Thyroid gland (tissue), 4 donors: ENCODE results near the gene LGALS1. TPM values are rescaled to one million over a fixed set of nuclear protein-coding genes. Genes with fewer than 3 reads are reported as not detected.

ENCODE experiments used
- DNase-seq, 2 donors: peaks; one replicate each; pipeline ENCODE4 v3.0.0-alpha.2; 2019
- H3K27ac ChIP-seq, 3 donors: fragments of 200-600 bp; sonication (generic); 1 replicate in 2 of 3; 2 replicates in 1 of 3; pipeline ENCODE4 v1.5.1; 2016 to 2019; ENCODE audit warnings: mild to moderate bottlenecking in 1 of 3, moderate library complexity in 1 of 3
- H3K27me3 ChIP-seq: fragments of 200-600 bp; sonication (generic); one replicate; pipeline ENCODE4 v1.5.1; 2019
- H3K36me3 ChIP-seq, 2 donors: fragments of 200-600 bp; sonication (generic); one replicate each; pipeline ENCODE4 v1.5.1; 2016 to 2019
- H3K4me1 ChIP-seq, 2 donors: fragments of 200-600 bp; sonication (generic); one replicate each; pipeline ENCODE4 v1.5.1; 2017 to 2019
- H3K4me3 ChIP-seq, 3 donors: fragments of 200-600 bp; sonication (generic); replicated peaks in 1 of 3; 1 replicate in 2 of 3; 2 replicates in 1 of 3; pipeline ENCODE4 v1.5.1; 2016; ENCODE audit warnings: mild to moderate bottlenecking in 1 of 3
- H3K9me3 ChIP-seq: fragments of 200-600 bp; sonication (generic); one replicate; pipeline ENCODE4 v1.5.1; 2017
- POLR2A ChIP-seq, 2 donors: fragments of 450-650 bp; IDR thresholded peaks; one replicate each; pipeline ENCODE4 v1.6.1; 2017; ENCODE audit warnings: antibody characterized with exemption in 2 of 2, mild to moderate bottlenecking in 2 of 2, moderate library complexity in 1 of 2
- WGBS, 2 donors: methylation state at CpG; one replicate each; pipeline ENCODE4 v1.1.5; 2017; 5-methylcytosine and 5-hydroxymethylcytosine counted together
- intact Hi-C: fragments of 100-400 bp; cut with DNase I; formaldehyde crosslinking; loops from one replicate; pipeline ENCODE4 v1.15.1; 2023
- total RNA-seq, 4 donors: library from RNA; depleted of rRNA; stranded (reverse); fragments of >200 nt; gene quantifications; one replicate each; pipeline ENCODE4 v1.2.3, GENCODE V29; 2016
- TF ChIP-seq, protein P1 (sequence below), 6 experiments: fragments of 200-600 bp in 3 of 6; fragments of 450-650 bp in 3 of 6; sonication (generic) in 3 of 6; IDR thresholded peaks; one replicate each; pipeline ENCODE4 v1.5.1; 2016 to 2019; ENCODE audit warnings: antibody characterized with exemption in 6 of 6, mild to moderate bottlenecking in 2 of 6, inconsistent platforms in 1 of 6, moderate library complexity in 1 of 6

LGALS1 gene
- total RNA-seq, 4 donors from 2014 or later, result 146 to 212 (median 188) TPM

- no peaks in the 10 kb centered on the region for H3K9me3 ChIP-seq
- peak within 1 kb of the TSS in 2 of 3 donors; percentile 7 to 34 for H3K27ac ChIP-seq
- 10 to 51% methylated on average over 5 to 44 of the region's 57 CpGs for WGBS, 2 donors
- H3K36me3 ChIP-seq, result no peaks in the 10 kb centered on the region
- intact Hi-C loops, result no loop called here
- H3K27me3 ChIP-seq, result no peaks in the 10 kb centered on the region
- peak; percentile 59 to 60 for DNase-seq
- peak within 1 kb of the TSS; percentile 33 to 52 (median 47) for H3K4me3 ChIP-seq
- peaks cover 7 to 30% of the 10 kb centered on the region in 2 donors for H3K4me1 ChIP-seq
- TF ChIP-seq, protein P1, sequence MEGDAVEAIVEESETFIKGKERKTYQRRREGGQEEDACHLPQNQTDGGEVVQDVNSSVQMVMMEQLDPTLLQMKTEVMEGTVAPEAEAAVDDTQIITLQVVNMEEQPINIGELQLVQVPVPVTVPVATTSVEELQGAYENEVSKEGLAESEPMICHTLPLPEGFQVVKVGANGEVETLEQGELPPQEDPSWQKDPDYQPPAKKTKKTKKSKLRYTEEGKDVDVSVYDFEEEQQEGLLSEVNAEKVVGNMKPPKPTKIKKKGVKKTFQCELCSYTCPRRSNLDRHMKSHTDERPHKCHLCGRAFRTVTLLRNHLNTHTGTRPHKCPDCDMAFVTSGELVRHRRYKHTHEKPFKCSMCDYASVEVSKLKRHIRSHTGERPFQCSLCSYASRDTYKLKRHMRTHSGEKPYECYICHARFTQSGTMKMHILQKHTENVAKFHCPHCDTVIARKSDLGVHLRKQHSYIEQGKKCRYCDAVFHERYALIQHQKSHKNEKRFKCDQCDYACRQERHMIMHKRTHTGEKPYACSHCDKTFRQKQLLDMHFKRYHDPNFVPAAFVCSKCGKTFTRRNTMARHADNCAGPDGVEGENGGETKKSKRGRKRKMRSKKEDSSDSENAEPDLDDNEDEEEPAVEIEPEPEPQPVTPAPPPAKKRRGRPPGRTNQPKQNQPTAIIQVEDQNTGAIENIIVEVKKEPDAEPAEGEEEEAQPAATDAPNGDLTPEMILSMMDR (IDR thresholded peaks at IDR 0.05), result no peak
- no peak for TF ChIP-seq POLR2A (IDR thresholded peaks at IDR 0.05)
These were observed 36.2 kb upstream of the LGALS1 start, which contains the start of gene SH3BP1 for GRCh38 chr22:37639070-37639760. Gene SH3BP1 (plus strand): TSS chr22:37639669. CDS start chr22:37639788, 119 bp downstream.

- intact Hi-C loops, result loop anchor here (5.0 to 10.0 kb wide), 2 partner anchors 47 to 155 kb away; partner anchors contain the start of gene NOL12
- no peak for DNase-seq
- H3K27me3 ChIP-seq, result no peaks in the 10 kb centered on the region
- H3K9me3 ChIP-seq, result no peaks in the 10 kb centered on the region
- H3K27ac ChIP-seq, result peak overlapping the region in 2 of 3 donors; percentile 7 to 34
- 15 to 21% methylated on average over 7 to 13 of the region's 27 CpGs for WGBS, 2 donors
- TF ChIP-seq POLR2A (IDR thresholded peaks at IDR 0.05), result no peak
- TF ChIP-seq, protein P1 (IDR thresholded peaks at IDR 0.05), result no peak
- H3K4me1 ChIP-seq, result peaks cover 7 to 23% of the 10 kb centered on the region in 2 donors
- H3K36me3 ChIP-seq, result no peaks in the 10 kb centered on the region
- peak overlapping the region; percentile 33 to 52 (median 47) for H3K4me3 ChIP-seq
These were observed 35.5 kb upstream of the LGALS1 start for GRCh38 chr22:37639771-37640590.

GRCh38 chr22:37640591-37641560 is 34.6 kb upstream of the LGALS1 start:
- peaks cover 7 to 23% of the 10 kb centered on the region in 2 donors for H3K4me1 ChIP-seq
- H3K27me3 ChIP-seq, result no peaks in the 10 kb centered on the region
- TF ChIP-seq POLR2A (IDR thresholded peaks at IDR 0.05), result no peak
- TF ChIP-seq, protein P1 (IDR thresholded peaks at IDR 0.05), result no peak
- no peaks in the 10 kb centered on the region for H3K9me3 ChIP-seq
- intact Hi-C loops, result loop anchor here (5.0 to 10.0 kb wide), 2 partner anchors 46 to 154 kb away; partner anchors contain the start of gene NOL12
- H3K4me3 ChIP-seq, result no peak overlapping the region
- H3K27ac ChIP-seq, result no peak overlapping the region
- no peaks in the 10 kb centered on the region for H3K36me3 ChIP-seq
- WGBS, 2 donors, result 85 to 87% methylated on average over 7 to 13 of the region's 24 CpGs
- DNase-seq, result no peak

GRCh38 chr22:37641561-37641949 is 33.9 kb upstream of the LGALS1 start:
- H3K27ac ChIP-seq, result no peak overlapping the region
- no peaks in the 10 kb centered on the region for H3K36me3 ChIP-seq
- H3K9me3 ChIP-seq, result no peaks in the 10 kb centered on the region
- peaks cover 7 to 23% of the 10 kb centered on the region in 2 donors for H3K4me1 ChIP-seq
- H3K4me3 ChIP-seq, result no peak overlapping the region
- no peaks in the 10 kb centered on the region for H3K27me3 ChIP-seq
- no peak for TF ChIP-seq POLR2A (IDR thresholded peaks at IDR 0.05)
- TF ChIP-seq, protein P1 (IDR thresholded peaks at IDR 0.05), result no peak
- DNase-seq, result no peak
- 96 to 98% methylated on average over 5 of the region's 5 CpGs for WGBS, 2 donors
- intact Hi-C loops, result loop anchor here (5.0 to 10.0 kb wide), 2 partner anchors 46 to 153 kb away; partner anchors contain the start of gene NOL12
